ENCODE data around the gene DCP1A.
"Not testable (repeated sequence)": the region's sequence is repeated elsewhere in the genome, so short reads cannot be mapped to it uniquely, and the experiment has no call there.

Gene DCP1A

GRCh38 chr3:53261712-53262111, 85.6 kb downstream of the DCP1A start:
- no peak for DNase-seq

- no peak for DNase-seq
These were observed 87.0 kb downstream of the DCP1A start for GRCh38 chr3:53260286-53260785.

DNA sequence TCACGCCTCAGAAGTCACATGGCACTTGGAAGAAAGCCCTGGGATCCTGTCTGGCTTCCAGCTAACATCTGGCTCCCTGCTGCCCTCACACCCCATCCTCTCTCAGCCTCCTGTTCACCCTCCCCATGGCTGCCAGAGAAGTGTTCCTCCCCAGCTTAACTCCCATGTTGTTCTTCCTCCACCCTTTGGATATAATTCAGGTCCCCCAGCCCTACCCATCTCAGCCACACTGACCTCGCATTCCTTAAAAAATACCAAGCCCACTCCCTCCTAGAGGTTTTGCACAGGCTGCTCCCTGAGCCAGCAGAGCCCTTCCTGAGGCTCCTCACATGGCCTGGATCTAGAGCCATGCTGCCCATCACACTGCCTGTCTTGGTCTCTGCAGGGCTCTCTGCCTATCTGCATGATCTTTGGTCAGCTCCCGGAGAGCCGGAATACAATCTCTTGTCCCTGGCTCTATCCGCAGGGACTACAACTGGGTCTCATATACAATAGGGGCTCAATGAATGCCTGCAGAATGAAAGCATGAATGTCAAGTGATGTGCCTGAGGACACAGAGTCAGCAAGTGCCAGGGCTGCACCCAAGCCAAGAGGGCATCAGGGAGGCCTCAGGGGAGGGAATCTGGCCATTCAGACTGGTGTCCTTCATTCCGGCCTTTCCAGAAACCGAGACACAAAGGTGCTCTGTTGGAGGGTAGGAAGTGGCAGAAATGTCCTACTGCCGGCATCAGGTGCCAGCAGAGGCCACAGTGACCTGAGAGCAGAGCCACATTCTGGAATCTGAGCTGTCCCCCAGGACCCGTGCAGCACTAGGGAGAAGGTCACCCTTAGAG, 87.7 kb downstream of the DCP1A start:
- DNase-seq, result no peak

DNA sequence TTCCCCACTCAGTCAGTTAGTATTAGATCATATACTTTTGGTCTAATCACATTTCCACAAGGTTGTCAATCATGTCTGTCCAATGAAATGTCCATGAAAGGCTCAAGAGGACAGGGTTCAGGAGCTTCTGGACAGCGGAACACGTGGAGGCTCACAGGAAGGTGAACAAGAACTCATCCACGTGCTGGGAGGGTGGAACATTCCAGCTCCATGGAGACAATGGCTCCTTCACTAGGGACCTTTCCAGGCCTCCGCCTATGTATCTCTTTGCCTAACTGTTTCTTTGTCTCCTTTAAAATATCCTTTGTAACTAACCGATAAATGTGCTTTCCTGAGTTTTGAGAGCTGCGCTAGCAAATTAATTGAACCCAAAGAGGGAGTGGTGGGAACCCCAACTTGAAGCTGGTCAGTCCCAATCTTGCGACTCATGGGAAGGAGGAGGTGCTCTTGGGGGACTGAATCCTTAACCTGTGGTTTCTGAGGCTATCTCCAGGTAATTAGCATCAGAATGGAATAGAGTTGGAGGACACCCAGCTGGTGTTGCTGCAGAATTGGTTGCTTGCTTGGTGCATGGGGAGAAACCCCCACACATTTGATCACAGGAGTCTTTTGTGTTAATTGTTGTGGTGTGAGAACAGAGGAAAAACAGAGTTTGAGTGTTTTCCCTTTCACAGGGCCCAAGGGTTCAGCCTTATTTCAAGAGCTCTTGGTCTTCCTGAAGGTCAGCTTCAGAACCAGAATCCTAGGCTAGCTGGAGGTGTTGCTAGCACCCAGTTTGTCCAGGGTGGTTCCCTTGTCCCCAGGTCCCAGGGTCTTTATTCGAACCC, 88.5 kb downstream of the DCP1A start:
- DNase-seq, result no peak

DNA sequence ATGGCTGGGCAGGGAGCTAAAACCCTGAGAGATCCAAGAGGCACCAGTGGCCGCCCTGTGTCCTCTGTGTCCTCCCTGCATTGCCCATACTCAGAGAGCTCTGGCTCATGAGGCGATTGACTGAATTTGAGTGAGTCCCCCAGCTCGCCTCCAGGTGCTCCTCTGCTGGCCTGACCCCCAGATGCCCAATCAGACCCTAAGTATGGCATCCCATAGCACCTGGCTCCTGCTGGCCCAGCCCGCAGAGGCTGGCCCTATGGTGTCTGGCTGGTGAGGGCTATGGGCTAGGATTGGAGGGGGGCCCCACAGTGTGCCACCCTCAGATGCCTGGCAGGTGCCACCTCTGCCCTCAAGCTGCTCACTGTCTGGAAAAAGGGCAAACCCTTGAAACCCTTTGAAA, 89.9 kb downstream of the DCP1A start:
- DNase-seq, result no peak

GRCh38 chr3:53256704-53257055, 90.7 kb downstream of the DCP1A start:
- DNase-seq, result no peak

DNA sequence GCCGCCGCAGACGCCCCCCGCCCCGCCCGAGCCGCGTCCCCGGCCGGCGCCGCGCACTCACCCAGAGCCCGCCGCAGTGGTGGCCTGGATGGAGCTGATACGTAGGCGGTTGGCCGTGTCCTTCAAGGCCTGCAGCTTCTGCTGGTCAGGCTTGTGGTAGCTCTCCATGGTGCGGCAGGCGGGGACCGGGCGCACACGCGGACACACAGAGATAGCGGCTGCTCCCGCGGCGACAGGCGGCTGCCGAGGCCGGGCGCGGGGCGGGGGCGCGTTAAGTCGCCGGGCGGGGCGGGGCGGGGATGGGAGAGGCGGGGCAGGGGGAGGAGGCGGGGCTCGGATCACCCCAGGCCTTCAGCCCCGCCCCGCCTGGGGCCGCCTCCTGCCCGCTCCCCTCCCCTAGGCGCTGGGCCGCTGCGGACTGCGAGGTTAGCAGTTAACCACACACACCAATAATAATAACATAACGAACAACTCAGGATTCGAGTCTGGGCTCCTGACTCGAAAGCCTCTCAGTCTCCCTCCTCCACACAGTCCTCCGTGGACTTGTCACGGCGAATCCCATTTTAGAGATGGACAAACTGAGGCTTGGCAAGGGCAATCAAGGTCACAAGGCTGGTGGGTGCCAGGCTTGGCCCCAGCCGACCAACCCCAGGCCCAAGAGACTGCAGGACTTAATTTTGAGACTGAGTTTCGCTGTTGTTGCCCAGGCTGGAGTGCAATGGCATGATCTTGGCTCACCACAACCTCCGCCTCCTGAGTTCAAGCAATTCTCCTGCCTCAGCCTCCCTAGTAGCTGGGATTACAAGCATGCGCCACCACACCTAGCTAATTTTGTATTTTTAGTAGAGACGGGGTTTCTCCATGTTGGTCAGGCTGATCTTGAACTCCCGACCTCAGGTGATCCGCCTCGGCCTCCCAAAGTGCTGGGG, 91.3 kb downstream of the DCP1A start, which contains the start of gene TKT:
TKT (minus strand) TSS at position 248 of the 929 bp plus-strand sequence; CDS start at position 168, 80 bp downstream.
- DNase-seq, result peak; percentile 69

- no peak for DNase-seq
These were observed 91.9 kb downstream of the DCP1A start for GRCh38 chr3:53255423-53255774.

- DNase-seq, result peak; percentile 30
These were observed 92.6 kb downstream of the DCP1A start for GRCh38 chr3:53254509-53255422.

- no peak for DNase-seq
These were observed 93.4 kb downstream of the DCP1A start for GRCh38 chr3:53253707-53254508.

DNA sequence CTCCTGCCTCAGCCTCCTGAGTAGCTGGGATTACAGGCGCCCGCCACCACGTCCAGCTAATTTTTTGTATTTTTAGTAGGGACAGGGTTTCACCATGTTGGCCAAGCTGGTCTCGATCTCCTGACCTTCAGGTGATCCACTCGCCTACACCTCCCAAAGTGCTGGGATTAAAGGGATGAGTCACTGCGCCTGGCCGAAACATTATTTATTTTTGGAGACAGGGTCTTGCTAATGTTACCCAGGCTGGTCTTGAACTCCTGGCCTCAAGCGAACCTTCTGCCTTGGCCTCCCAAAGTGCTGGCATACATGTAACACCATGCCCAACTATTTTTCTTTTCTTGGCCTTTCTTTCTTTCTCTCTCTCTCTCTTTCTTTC, 94.4 kb downstream of the DCP1A start:
- not testable (repeated sequence) for DNase-seq

GRCh38 chr3:53252096-53252946, 95.0 kb downstream of the DCP1A start:
- DNase-seq, result no peak

DNA sequence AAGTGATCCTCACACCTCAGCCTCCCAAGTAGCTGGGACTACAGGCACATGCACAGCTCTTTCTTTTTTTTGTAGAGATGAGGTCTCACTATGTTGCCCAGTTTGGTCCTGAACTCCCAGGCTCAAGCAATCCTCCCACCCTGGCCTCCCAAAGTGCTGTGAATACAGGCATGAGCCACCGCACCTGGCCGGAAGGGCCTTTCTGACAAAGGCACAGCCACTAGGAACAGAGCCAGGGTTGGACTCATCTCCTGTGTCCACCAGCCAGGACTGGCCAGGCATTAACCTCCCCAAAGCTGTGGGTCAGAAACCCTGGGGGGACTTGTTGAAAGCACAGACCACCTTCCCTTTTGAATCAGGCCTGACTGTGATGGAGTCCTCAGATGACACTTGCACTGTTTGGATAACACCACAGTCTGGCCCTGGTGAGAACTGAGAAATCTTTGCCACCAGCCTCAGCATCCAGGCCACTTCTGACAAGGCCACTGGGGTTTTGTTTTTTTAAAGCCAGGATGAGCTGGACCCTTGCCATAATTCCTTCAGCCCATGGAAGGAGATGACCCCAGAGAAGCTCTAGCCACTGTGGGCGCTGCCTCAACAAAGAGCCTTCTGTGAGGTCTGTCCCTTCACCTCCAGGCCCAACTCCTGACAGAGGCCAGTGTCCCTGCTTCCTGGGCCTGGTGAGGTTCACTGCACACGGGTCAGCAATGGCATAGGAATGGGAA, 96.3 kb downstream of the DCP1A start:
- no peak for DNase-seq

DNA sequence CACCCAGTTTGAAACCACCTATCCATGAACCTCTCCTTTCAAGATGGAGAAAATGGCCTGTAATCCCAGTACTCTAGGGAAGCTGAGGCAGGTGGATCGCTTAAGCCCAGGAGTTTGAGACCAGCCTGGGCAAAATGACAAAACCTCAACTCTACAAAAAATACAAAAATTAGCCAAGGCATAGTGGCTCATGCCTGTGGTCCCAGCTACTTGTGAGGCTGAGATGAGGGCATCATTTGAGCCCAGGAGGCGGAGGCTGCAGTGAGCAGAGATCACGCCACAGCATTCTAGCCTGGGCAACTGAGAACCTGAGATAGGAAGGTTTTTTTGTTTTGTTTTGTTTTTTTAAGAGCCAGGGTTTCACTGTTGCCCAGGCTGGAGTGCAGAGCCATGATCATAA, 96.9 kb downstream of the DCP1A start:
- DNase-seq, result no peak

DNA sequence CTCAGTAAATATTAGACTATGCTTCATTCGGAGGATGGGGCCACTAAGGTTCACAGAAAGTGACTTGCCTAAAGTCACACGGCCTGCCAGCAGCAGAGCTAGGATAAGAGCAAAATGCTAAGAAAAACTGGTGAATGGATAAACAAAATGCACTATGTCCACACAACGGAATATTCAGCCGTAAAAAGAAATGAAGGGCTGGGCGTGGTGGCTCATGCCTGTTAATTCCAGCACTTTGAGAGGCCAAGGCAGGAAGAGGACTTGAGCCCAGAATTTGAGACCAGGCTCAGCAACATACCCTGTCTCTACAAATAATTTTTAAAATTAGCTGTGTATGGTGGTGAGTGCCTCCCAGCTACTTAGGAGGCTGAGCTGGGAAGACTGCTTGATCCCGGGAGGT, 99.2 kb downstream of the DCP1A start:
- no peak for DNase-seq

- DNase-seq, result no peak
These were observed 99.7 kb downstream of the DCP1A start for GRCh38 chr3:53247619-53248018.

DNA sequence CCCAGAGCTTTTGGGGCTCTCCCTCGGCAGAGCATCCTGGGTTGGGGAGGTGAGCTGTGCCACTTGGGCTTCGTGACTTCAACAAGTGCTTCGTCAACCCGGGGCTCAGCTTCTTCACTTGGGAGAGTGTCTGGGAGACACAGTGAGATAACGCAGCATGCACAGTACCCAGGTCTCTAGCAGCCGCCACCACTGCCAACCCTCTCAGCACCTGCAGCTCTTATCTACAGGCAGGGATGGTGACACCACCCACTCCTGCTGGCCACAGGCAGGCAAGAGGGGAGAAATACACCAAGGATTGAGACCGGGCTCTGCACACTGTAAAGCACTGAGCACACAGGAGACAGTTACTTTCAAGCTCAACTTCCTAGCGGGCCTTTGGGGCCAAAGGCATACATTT, 103.1 kb downstream of the DCP1A start:
- no peak for DNase-seq

DNA sequence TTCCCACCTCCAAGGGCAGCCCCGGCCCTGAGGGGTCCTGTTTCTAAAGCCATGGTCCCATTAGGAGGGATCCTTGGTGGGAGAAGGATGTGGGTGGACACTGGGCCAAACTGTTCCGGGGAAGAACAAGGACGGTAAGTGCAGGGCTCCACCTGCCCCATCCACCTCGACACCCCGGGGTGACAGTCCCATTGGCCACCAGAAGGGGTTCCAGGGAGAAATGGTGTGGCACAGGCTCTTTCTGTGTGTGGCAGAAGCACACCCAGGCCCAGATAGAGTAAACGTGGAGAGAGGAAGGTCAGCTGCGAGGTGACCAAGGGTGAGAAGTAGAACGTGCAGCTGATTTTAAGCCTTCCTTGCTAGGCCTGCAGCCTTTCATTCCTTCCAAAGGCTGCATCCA, 103.6 kb downstream of the DCP1A start:
- no peak for DNase-seq

- DNase-seq, result no peak
These were observed 104.2 kb downstream of the DCP1A start for GRCh38 chr3:53243165-53243564.
